ENCODE measurements around the gene SRC. TPM values are rescaled to one million over a fixed set of nuclear protein-coding genes. Genes with fewer than 3 reads are reported as not detected.

Gene SRC
- polyA plus RNA-seq, 1 donor (not counting 4 experiments of a cell fraction or from before 2014, with no cell fraction given): 22.8 TPM

- TF ChIP-seq CTCF (optimal IDR thresholded peaks at IDR 0.05 in 1 of 3, IDR thresholded peaks at IDR 0.05 in 1 of 3, conservative IDR thresholded peaks at IDR 0.05 in 1 of 3; ENCODE audit: extremely low read depth in 1 of 3, insufficient read depth in 2 of 3, low read length in 3 of 3) (no peak), EZH2 (IDR thresholded peaks at IDR 0.05; ENCODE audit: low read length) (no peak)
- peaks cover 3 to 8% of the 10 kb centered on the region in 2 experiments for H3K36me3 ChIP-seq (ENCODE audit: control insufficient read depth in 2 of 2, extremely low read depth in 1 of 2, insufficient read depth in 2 of 2, low read length in 2 of 2)
- no peak overlapping the region for H3K4me2 ChIP-seq (ENCODE audit: control insufficient read depth, extremely low read depth, insufficient read depth, low read depth, low read length)
- H4K20me1 ChIP-seq (ENCODE audit: control insufficient read depth, extremely low read depth, insufficient read depth, low read length): no peaks in the 10 kb centered on the region
- no peak for DNase-seq (ENCODE audit: low read depth, low spot score)
- no peaks in the 10 kb centered on the region for H3K9me3 ChIP-seq (ENCODE audit: control insufficient read depth, low read depth, low read length)
- no peak overlapping the region for H3K27ac ChIP-seq (ENCODE audit: control insufficient read depth, insufficient read depth, low read length)
- no peak overlapping the region for H3K9ac ChIP-seq (ENCODE audit: control insufficient read depth, extremely low read depth, insufficient read depth, low read length)
- dilution Hi-C loops (cut with MboI; ENCODE audit: extremely low pct_ligation_motif_present, low sequenced_read_pairs): no loop called here
- H3K27me3 ChIP-seq (ENCODE audit: control insufficient read depth, extremely low read depth, insufficient read depth, low read length): no peaks in the 10 kb centered on the region
- no peak overlapping the region for H3K4me3 ChIP-seq (ENCODE audit: control insufficient read depth in 2 of 3, extremely low read depth in 1 of 3, insufficient read depth in 2 of 3, low read depth in 1 of 3, low read length in 3 of 3)
- peaks cover under 1% of the 10 kb centered on the region for H3K9me1 ChIP-seq (ENCODE audit: control insufficient read depth, extremely low read depth, insufficient read depth, low read length)
- no peak for FAIRE-seq
- peaks cover 24% of the 10 kb centered on the region for H3K4me1 ChIP-seq (ENCODE audit: control insufficient read depth, extremely low read depth, insufficient read depth, low read length)
- no peak overlapping the region for H2AFZ ChIP-seq (ENCODE audit: control insufficient read depth, low read length)
- peaks cover 28% of the 10 kb centered on the region for H3K79me2 ChIP-seq (ENCODE audit: control insufficient read depth, insufficient read depth, low read length)
Observed at GRCh38 chr20:37343994-37344355, 2.0 kb upstream of the SRC start.

GRCh38 chr20:37344506-37345338, 1.2 kb upstream of the SRC start:
- no peak overlapping the region for H2AFZ ChIP-seq (ENCODE audit: control insufficient read depth, low read length)
- H4K20me1 ChIP-seq (ENCODE audit: control insufficient read depth, extremely low read depth, insufficient read depth, low read length): no peaks in the 10 kb centered on the region
- DNase-seq (ENCODE audit: low read depth, low spot score): no peak
- no peaks in the 10 kb centered on the region for H3K9me3 ChIP-seq (ENCODE audit: control insufficient read depth, low read depth, low read length)
- peaks cover 24% of the 10 kb centered on the region for H3K4me1 ChIP-seq (ENCODE audit: control insufficient read depth, extremely low read depth, insufficient read depth, low read length)
- FAIRE-seq: no peak
- H3K9ac ChIP-seq (ENCODE audit: control insufficient read depth, extremely low read depth, insufficient read depth, low read length): peak overlapping the region; percentile 60
- dilution Hi-C loops (cut with MboI; ENCODE audit: extremely low pct_ligation_motif_present, low sequenced_read_pairs): no loop called here
- no peak for TF ChIP-seq CTCF (optimal IDR thresholded peaks at IDR 0.05 in 1 of 3, IDR thresholded peaks at IDR 0.05 in 1 of 3, conservative IDR thresholded peaks at IDR 0.05 in 1 of 3; ENCODE audit: extremely low read depth in 1 of 3, insufficient read depth in 2 of 3, low read length in 3 of 3)
- no peak for TF ChIP-seq EZH2 (IDR thresholded peaks at IDR 0.05; ENCODE audit: low read length)
- H3K27me3 ChIP-seq (ENCODE audit: control insufficient read depth, extremely low read depth, insufficient read depth, low read length): no peaks in the 10 kb centered on the region
- H3K36me3 ChIP-seq (ENCODE audit: control insufficient read depth in 2 of 2, extremely low read depth in 1 of 2, insufficient read depth in 2 of 2, low read length in 2 of 2): peaks cover 3 to 9% of the 10 kb centered on the region in 2 experiments
- H3K9me1 ChIP-seq (ENCODE audit: control insufficient read depth, extremely low read depth, insufficient read depth, low read length): peaks cover 6% of the 10 kb centered on the region
- H3K27ac ChIP-seq (ENCODE audit: control insufficient read depth, insufficient read depth, low read length): no peak overlapping the region
- peaks cover 36% of the 10 kb centered on the region for H3K79me2 ChIP-seq (ENCODE audit: control insufficient read depth, insufficient read depth, low read length)
- H3K4me3 ChIP-seq (ENCODE audit: control insufficient read depth in 2 of 3, extremely low read depth in 1 of 3, insufficient read depth in 2 of 3, low read depth in 1 of 3, low read length in 3 of 3): peak overlapping the region in 2 of 3 experiments; percentile 55 to 74
- peak overlapping the region; percentile 81 for H3K4me2 ChIP-seq (ENCODE audit: control insufficient read depth, extremely low read depth, insufficient read depth, low read depth, low read length)
